GM18507 (cell line): ENCODE measurements around the gene GRM6.

Experiments
- DNase-seq: peaks from one replicate; pipeline ENCODE4 v3.0.0; 2011; ENCODE audit warnings: low read depth; ENCODE audit not compliant: insufficient read length; ENCODE audit errors: extremely low spot score
- FAIRE-seq: peaks from 2 replicates; lab custom pipeline; 2011; peaks lifted over from hg19 to GRCh38; lab: Jason Lieb, UNC

Gene GRM6

GRCh38 chr5:178986326-178986960 is 8.7 kb downstream of the GRM6 start:
- FAIRE-seq (no peak), DNase-seq (no peak)

- no peak for FAIRE-seq
- DNase-seq: no peak
Measured at GRCh38 chr5:178984145-178985072, 10.7 kb downstream of the GRM6 start.

GRCh38 chr5:178983728-178984127 is 11.4 kb downstream of the GRM6 start:
- DNase-seq: no peak
- no peak for FAIRE-seq

GRCh38 chr5:178982941-178983340 is 12.2 kb downstream of the GRM6 start:
- FAIRE-seq: no peak
- DNase-seq: no peak

- DNase-seq (no peak), FAIRE-seq (no peak)
Measured at GRCh38 chr5:178981381-178981780, 13.7 kb downstream of the GRM6 start.

- FAIRE-seq (no peak), DNase-seq (no peak)
Measured at GRCh38 chr5:178965465-178966055, 29.6 kb downstream of the GRM6 start.

- FAIRE-seq: no peak
Measured at GRCh38 chr5:178941361-178941760, 53.8 kb downstream of the GRM6 start.

GRCh38 chr5:178940569-178941360 is 54.4 kb downstream of the GRM6 start, which contains the start of gene ZNF454:
Gene ZNF454, plus strand, starts transcription at chr5:178941198. Its CDS starts 1,594 bp downstream, at chr5:178942792.
- no peak for FAIRE-seq
- no peak for DNase-seq

More at GRCh38 chr5:178941361-178941760, 53.8 kb downstream of the GRM6 start:
- no peak for DNase-seq

GRCh38 chr5:178931846-178932760 is 63.0 kb downstream of the GRM6 start:
- no peak for FAIRE-seq
- no peak for DNase-seq
